Iris pigment epithelial cell (primary cell): Measurements from ENCODE around the gene CDK1.

Experiments used
- DNase-seq: peaks from one replicate; pipeline ENCODE4 v3.0.0-alpha.2; 2011; ENCODE audit warnings: low read depth

The CDK1 gene

DNA sequence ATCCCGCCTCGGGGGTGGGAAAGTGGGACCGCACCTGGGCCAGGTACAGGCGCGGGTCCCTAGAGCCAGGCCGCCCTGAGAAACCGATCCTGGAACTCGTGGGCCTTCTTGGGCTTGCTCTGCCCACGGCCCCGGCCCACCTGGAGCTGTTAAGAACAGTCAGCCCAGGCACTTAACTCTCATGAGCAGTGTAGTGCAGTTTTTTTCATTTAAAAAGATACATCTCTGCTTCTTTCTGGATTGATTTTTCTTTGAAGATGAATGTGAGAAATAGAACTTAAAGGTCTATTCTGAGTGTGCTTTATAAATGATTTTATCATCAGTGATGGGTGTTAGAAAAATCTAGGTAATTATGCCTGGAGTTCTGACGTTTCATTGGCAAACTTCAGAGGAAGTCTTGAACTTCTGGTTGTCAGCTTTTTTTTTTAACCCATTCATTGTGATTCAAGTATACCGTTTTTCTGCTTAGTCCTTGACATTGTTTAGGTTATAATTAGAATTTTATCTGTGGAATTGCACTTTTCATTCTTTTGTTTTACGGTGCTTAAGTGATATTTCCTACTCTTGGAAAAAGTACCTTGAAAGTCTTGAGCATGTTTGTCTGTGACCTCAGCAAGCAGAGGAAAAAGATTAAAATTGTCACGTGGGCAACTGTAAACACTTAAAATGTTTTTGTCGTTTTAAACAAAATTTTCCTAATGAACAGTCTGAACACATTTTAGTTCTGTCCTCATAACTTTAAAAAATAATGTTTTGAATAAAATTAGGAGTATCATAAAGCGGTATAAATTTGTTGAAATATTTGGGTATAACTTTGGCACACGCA is 906 bp downstream of the CDK1 start:
- DNase-seq: peak; percentile 11

DNA sequence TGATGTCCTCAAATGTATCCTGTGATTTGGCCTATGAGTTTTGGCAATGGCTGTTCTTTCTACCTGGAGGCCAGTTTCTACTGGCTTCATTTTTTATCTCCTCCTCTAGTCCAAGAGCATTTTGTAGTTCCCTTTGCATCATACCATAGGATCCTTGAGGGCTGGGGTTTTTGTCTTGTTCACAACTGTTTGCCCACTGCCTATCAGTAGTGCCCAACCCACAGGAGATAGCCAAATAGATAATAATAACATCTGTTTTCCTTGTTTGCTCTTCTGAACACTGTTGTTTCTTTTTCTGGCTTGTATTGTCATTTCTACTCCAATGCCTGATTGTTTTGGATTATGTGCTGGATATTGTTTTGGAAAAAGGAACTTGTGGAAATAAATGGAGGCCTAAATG is 3.4 kb downstream of the CDK1 start:
- no peak for DNase-seq

DNA sequence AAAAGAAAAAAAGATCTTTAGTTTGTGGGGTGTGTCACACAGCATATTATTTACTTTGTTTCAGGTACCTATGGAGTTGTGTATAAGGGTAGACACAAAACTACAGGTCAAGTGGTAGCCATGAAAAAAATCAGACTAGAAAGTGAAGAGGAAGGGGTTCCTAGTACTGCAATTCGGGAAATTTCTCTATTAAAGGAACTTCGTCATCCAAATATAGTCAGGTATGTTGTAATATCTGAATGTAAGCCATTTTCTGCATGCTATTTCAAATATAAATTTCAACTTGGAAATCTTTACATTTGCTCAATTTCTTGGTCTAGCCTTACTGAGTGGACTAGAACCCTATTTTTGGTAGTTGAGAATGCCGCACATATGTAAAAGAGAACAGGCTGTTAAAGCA is 6.4 kb downstream of the CDK1 start:
- no peak for DNase-seq

DNA sequence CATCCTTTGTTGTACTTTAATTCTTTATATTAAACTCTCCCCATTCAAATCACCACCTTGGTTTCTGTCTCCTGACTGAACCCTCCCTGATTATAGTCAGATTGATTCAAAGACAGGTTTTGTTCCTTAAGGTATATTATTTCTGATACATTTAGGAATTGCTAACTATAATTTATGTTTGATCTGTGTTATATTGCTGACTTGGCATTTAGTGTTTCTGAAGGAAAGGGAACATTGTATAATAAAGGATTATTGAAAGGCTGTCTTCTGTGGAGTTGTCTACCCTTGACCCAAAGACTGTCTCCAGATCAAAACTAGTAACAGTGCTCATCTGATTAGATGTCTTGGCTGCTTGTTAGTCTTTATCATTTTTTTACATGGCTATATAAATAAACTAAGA is 10.3 kb downstream of the CDK1 start:
- DNase-seq: no peak

DNA sequence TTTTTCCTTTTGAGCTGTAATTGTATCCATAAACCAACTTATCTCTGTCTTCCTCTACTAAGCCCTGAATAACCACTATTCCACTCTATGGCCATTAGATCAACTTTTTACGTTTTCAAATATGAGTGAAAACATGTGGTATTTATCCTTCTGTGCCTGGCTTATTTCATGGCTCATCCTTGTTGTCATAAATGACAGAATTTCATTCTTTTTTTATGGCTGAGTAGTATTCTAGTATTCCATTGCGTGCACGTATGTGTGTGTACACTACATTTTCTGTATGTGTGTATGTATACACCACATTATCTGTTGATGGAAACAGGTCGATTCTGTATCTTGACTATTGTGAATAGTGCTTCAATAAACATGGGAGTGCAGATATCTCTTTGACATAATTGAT is 11.1 kb downstream of the CDK1 start:
- no peak for DNase-seq

DNA sequence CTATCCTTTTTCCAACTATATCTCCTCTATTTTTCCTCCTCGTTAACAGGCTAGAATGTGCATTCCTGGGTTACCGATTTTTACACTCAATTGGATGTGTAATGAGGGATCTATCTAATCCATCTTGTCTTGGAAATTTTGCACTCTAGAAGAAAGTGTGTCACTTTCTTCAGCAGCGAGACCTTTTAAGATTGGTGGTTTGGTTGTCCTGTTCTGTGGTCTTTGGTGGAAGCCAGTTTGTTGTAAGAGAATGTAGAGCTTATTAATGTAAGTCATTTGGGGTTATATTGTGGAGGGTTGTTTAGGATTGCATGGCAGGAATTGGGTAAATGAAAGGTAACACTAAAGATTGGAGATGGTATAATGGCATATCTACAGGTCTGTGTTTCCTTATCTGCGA is 16.7 kb downstream of the CDK1 start:
- no peak for DNase-seq

DNA sequence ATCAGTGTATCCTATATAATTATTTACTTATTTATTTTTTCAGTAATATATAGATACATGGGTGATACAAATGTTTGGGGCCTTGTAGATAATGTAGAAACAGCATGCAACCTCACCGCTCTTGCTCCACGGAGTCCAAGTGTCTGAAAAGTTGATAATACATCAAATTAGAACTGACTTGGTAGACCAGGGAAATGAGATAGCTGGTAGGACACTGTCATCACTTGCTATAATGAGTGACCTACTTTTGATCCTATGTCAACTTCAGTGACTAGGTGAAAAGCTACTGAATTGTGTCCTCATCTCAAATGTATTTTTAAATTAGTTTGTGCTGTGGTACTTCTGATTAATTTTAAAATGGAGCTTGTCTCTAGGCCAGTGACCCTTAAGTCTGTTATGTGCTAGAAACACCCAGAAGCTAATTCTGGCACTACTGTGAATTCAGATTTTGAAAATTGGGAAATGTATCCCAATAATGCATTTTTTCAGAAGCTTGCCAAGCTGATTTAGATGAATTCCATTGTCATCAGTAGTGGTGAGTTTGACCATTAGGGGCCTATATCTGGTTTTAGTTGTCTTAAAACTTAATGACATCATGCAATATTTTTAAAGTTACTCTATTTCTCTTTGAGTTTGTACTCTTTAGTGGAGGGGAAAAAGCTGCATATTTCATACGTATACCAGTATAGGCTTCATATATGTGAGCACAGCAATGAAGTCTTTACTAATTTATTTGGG is 17.4 kb downstream of the CDK1 start:
- DNase-seq: no peak

DNA sequence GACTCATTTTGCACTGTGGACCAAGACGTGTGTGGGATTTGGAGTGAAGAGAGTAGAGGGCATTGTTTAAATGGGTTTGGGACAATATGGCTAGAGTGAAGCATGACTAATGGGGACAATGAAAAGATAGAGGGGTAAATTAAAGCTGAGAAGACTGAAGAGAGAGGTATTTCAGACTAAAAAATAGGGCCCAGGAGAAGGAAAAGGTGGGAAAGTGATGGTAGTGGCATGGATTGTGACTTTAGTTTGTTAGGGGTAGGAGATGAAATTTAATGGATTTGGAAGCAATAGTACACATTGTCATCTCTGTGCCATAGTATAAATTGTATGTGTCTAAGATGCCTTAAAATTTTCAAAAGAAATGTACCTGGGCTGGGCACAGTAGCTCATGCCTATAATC is 18.2 kb downstream of the CDK1 start:
- DNase-seq: no peak

DNA sequence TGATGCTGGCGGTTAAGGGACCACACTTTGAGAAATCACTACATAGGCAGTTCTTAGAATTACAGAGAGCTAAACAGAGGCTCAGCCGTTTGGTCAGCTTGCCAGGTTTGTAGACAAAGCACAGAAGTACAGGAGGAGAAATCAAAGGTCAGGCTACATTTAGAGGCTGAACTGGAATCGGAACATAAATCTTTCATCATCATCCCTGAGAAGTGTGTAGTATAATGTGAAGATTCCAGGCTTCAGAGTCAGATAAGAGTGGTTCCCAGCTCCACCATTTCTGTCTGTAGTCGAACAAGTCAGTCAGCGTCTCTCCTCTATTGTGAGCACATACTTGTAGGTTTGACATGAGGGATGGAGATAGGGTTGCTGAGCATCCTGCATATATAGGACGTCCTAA is 18.9 kb downstream of the CDK1 start:
- DNase-seq: no peak

DNA sequence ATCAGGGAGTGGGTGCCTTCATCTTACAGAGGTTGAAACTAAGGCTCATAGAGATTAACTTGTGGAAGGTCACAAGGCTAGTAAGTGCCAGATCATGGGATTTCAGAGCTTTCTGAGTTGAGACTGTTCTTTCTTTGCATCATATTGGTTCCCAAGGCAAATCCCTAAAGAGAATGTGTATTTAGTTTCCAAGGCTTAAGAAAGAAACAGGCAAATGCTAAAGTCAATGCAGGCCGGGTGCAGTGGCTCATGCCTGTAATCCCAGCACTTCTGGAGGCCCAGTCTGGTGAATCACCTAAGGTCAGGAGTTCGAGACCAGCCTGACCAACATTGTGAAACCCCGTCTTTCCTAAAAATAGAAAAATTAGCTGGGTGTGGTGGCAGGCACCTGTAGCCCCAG is 19.8 kb downstream of the CDK1 start:
- DNase-seq: peak; percentile 73

DNA sequence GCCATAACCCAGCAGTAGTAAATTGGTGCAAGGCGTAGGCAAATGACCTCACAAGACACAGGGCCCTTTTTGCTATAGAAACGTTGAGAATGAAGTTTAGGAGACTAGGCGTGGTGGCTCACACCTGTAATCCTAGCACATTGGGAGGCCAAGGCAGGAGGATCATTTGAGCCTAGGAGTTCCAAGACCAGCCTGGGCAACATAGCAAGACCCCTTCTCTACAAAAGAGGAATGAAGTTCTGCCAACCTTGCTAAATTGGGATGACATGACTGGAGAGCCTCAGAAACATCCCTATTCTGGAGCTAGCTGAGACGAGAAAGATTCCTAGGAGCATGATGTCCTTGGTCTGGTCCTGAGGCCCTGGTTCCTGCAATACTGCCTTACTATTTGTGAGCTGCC is 20.6 kb downstream of the CDK1 start:
- DNase-seq: no peak

DNA sequence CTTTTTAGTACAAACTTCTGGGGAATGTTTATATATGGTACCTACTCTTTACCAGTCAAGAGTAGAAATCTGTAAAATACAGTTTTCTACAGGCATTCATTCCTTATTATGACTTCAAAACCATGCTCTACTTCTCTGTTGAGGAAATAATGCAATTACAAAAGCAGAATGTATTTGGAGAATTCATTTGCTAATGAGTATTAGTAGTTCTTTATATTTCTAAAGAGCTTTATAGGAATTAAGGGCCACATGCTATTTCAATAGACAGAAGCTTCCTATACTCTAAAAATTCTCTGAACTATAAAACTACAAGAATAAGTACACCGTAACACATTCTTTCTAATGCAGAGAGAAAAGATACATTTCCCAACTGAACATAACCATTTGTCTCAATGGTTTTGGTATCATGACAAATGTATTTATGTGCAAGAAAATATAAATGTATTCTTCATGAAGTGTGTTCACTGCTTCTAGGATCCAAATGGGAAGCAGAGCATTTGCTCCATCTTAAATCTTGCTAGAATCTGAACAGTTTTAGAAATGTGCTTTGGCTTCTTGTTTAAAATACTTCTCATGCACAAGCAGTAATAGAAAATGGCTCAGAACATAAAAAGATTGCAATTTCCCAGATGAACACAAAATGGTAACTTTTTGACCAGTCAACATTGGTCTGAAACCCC is 21.8 kb downstream of the CDK1 start:
- no peak for DNase-seq

DNA sequence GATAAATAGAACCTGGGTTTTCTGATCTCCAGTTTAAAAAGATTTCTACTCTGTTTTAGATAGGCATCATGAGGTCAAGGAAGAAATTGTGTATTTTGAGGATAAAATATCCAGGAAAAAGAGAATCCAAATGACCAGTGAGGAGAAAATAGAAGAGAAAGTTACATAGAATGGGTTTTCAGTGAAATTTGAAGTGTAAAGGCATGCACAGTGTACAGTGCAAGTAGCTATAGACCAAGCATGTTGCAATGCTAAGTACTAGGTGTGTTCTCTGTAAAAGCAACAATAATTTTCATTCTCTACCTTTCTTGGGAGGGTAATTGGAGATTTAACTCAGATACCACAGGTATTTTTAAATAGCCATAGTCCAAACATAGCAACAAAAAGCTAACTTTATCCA is 22.6 kb downstream of the CDK1 start:
- no peak for DNase-seq

DNA sequence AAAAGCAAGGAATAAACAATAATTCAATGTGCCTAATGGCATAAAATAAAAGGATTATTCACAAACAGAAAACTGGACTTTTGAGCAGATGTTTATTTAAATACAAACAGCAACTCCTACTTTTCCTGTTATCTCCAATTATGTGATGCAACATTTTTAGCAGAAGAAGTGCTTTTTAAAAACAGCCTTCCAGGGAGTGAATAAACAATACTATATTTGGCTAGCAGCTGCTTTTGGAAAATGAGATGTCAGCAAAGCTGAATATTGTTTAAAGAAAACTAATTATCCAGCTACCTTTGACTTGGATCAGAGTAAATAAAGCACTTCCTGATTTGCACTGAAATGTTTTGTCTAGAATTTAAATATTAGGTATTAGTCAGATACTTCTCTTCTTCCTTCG is 23.2 kb downstream of the CDK1 start:
- DNase-seq: no peak

DNA sequence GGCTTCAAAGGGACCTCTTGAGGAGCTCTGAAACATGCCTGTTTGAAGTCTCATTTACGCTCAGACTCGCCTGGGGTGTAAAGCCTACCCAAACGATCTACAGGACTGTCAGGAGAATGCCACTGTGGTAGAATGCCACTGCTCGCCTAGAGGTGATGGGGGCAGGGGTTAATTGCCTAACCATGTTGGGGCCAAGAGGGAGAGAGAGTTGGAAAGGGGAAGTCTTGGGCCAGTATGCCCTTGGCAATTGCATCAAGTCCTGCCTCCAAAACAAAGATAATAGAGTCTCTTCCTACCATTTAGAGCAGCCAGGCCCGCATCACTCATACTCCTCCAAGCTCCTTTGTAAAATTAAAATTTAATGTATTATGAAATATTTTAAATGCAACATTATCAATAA is 25.2 kb downstream of the CDK1 start:
- no peak for DNase-seq

DNA sequence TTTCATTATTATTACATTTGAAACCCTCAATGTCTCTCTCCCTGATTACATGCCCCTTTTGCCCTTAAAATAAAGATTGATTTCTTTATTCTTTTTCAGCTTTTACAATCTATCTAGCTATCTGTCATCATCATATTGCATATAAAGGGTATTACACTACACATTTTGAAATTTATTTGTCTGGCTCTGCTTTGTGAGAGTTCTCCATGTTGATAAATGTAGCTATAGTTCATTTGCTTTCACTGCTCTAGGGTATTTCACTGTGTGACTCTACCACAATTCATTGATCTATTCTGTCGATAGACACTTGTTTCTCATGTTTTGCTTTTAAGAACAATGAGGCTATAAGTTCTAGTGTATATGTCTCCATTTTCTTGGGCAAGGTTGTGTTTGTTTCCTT is 25.6 kb downstream of the CDK1 start:
- DNase-seq: no peak

DNA sequence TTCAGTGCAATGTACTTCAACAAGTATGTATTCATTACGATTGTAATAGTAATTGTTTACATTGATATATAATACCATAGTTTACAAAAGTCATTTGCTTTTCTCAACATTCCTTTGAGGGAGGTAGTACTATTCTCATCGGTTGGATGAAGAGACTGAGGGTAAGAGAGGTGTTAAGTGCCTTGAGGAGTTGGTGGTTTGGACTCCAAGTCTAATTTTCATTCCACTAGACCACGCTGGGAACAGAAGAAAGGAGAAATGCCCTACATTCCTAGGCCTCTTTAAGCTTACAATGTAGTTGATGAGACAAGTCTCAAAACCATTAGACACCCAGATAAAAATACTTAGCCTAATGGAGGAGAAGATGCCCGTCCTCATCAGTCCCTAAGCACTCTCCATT is 28.6 kb downstream of the CDK1 start:
- DNase-seq: no peak

DNA sequence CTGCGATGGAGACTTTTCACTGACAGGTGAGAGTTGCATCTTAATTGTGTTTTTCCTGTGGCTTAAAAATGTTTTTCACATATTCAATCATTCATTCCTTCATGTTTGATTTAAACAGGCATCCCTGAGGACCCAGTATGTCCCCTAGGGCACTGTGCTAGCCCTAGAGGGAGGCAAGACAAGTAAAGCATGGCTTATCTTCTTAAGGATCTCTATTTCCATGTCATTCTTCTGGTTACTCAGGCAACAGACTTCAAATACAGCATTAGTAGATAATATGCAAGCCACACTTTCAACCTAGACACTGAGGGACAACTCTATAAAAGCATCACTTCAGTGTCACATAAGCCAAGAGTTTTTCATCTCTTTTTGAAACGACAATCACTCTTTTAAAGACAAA is 29.2 kb downstream of the CDK1 start:
- DNase-seq: no peak

DNA sequence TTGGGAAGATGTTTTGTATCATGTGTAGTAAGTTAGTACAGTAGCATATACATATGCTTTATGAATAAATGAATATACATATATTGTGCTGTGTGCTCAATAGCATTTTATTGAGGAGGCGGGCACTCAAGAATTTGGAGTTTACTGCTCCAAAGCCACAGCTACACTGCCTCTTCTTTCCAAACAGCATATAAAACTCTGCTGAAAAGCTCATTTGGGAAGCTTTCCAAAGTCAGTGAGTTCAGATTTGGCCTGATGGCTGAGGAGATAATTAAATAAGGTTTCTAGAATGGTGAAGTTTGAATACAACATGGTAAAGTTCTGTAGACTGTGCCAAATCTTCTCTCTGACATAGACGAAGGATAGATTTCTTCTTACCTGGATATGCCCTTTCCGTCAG is 29.8 kb downstream of the CDK1 start:
- no peak for DNase-seq

DNA sequence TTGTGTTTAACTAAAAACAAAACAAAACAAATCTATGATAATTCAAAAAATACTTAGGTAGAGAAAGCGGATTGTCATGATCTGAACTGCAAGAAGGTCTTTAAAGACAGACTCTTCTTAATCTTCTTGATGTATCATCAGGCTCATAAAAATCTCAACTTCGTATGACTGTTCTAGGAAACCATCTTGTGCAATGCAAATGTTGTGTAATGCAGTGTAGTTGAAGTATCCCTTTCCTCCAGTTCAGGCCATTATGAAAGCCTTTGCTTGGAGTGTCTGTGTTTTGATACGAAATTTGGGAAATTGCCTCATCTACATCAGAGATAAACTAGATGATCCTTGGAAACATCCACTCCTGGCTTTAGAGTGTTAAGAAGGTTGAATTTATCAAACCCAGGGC is 30.9 kb downstream of the CDK1 start:
- peak; percentile 95 for DNase-seq

DNA sequence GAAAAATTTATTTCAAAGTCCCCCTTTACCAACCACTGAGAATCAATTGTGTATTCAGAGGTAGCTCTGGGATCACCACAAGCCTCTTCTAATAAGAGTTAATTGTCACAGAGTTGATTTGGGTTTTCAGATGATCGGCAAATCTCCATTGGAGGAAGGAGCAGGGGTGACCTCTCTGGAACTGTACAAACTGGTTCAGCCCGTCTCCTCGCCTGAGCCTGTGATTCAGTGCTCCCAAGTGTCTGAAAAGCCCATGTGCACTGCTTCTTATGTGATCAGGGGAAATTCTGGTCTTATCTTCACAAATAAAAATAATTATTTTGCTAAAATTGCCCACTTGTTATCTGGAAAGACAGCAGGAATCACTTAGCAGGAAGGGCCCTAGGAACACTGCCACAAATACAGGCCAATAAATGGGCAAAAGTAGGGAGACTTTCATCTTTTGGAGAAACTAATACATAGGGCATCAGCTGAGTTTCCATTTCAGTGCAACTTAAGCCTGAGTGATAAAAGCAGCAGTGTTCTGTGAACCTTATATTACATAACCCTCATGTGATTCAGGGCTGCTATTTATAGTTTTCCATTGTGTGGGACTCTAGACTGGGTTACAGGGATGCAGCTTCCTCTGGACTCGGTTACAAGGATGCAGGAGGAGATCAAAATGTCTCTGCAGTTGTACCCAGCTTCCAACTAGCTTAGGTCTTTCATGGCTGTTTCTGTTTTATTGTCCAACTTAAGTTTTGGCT is 32.3 kb downstream of the CDK1 start:
- peak; percentile 66 for DNase-seq

DNA sequence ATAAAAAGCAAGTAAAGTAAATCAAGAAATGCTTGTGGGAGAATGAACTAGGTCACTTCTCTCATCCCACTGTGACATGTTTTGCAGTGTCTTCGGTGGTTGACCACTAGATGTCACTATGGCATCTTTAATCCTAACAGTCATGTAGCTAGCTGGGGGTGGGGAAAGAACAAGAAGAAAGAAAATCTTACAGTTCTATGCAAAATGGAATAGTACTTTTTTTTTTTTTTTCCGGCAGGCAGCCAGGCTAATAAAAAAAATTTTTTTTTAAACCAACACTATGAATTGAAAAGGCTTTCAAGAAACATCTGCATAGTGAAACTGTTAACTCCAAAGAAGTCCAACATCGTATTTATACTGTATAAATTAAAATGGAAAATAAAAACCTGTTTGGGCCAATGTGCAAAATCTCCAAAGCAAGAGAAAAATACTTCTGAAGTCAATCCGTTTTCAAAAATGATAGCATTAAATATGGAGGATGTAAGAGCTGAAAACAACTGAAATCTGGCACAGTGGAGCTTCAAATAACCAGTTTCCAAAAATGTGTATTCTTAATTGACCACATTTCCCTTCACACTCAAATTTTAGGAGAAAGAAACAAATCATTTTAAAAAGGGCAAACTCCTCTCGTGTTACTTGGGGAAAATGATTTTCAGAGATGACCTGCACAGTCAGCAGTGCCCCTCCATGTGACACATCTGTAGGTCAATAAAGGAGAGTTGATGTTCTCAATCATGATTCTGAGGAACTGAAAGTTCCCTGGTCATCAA is 38.5 kb downstream of the CDK1 start:
- peak; percentile 89 for DNase-seq
